NCI-H345 treated with DMSO at 0.1 percent for 48 hours (cell line): ENCODE measurements around the gene HSP90AB1.

Source experiments
- DNase-seq: peaks from one replicate; lab custom pipeline; 2025; ENCODE audit not compliant: unreplicated experiment; lab: John Stamatoyannopoulos, UW

Gene HSP90AB1

DNA sequence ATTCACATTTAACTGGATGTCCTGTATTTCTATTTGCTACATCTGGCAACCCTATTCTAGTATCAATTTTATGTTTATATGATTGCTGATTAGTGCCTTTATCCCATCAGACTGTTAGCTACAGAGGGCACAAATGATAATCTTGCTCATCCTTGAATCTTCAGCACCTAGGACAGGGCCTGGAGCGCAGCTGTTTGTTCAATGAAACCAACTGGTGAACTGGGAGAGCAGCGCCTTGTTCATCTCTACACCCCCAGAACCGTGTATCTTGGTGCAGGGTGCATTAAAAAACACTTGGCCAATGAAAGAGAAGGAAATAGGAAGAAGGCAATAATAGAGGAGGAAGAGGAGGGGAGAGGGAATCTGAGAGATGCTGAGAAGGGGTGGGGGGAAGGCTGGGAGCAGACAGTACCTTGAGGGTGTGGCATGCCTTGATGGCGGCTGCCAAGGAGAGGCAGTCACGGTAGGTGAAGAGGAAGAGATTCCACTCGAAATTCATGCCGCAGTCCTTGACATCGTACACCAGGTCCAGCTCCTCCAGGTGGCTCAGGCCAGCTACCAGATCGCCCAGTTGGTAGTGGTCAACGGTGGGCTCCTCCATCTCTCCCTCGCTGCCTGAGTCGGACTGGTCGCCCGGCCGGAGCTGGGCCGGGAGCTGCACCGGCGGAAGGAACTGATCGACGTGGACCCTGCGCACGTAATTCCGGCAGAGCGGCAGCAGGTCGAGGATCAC is 38.8 kb downstream of the HSP90AB1 start:
- DNase-seq: no peak

DNA sequence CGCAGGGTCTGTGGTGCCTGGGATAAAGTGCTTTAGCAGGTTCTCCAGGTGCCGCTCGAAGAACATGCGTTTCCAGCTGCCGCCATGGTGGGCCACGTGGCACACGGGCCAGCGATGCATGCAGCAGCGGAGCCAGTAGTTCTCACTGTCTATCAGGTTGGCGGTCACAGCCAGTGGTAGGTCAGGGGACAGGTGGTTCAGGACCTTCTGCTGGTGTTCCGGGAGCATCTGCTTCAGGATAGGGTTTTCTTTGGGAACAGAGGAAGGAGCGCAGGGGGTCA is 39.3 kb downstream of the HSP90AB1 start:
- no peak for DNase-seq

DNA sequence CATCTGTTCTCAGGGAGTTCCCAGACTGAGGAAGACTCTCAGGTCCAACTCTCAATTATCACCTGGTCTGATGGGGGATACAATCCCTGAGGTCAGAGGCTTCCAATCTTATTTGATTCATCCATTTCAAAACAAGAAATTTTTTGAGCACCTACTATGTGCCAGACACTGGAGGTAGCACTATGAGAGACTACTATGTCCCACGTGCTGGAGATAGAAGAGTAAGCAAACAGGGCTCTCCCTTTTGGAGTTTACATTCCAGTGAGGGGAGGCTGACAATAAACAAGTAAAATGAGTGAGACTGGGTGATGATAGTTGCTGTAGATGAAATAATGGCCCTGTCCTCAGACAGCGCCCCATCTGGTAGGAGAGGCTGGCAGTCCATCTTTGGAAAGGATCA is 39.8 kb downstream of the HSP90AB1 start:
- no peak for DNase-seq

DNA sequence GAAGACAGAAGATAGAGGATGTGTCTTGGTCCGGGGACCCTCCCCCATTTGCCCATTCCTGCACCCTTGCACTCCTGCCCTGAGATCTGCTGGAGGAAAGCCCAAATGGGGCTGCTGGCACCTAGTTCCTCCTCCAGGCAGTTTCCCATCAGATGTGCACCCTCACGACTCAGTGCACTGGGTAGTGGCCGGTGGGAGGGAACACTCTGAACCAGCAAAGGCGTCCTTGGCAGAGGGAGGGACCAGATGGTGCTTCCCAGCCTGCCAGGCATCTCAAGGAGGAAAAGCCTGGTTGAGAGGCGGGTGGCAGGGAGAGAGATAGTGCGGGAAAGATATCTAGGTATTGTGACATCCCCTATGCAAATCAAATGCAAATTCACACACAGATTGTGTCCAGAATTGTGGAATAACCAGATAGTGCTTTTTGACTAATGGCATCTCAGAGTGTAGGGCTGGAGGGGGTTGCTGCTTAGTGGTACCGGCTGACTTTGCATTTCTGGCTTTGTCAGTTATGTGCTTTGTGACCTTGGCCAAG is 42.9 kb downstream of the HSP90AB1 start:
- no peak for DNase-seq

DNA sequence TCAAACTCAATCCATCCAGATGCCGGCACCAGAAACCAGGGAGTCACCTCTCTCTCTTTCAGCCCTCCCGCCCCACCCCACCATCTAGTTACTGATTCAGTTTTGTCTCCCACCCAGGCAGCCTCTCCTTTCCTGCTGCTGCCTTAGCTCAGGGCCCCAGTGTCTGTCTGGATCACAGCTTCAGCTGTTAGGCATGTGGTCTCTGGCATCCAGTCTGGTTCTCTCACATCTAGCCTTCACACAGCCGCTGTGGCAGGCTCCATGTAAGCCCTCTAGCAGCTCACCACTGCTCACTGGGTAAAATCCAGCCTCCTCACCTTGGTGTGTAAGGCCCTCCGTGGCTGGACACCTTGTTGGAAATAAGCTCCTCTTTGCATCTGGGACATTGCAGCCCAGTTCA is 44.9 kb downstream of the HSP90AB1 start:
- DNase-seq: no peak

DNA sequence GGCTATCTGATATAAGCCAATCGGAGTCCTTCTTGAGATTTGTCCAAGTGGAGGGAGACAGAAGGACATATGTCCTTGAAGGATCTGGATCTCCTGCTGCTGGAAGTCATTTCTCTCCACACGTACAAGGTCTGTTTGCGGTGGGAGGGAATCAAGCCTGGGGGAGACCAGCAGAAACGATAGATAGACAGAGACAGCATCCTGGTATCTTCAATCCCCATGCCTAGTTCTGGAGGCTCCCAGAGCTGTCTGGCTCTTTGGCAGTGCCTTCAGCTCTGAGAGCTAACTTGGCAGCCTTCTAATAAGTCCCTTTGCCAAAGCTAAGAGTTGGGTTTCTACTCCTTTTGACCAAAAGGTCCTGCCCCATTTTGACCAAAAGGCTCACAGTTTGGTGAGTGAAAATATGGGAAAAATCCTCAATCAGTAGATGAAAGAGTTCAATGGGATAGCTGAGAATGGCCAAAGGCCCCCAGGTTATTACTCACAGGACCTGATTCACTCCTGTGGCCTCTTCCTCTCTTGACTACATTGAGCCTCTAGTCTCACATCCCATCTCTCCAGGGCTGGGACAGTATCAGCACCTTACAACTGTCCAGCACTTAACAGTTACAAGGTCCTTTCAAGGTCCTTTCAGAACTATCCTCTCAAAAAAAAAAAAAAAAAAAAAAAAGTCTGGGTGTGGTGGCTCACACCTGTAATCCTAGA is 45.9 kb downstream of the HSP90AB1 start:
- no peak for DNase-seq

DNA sequence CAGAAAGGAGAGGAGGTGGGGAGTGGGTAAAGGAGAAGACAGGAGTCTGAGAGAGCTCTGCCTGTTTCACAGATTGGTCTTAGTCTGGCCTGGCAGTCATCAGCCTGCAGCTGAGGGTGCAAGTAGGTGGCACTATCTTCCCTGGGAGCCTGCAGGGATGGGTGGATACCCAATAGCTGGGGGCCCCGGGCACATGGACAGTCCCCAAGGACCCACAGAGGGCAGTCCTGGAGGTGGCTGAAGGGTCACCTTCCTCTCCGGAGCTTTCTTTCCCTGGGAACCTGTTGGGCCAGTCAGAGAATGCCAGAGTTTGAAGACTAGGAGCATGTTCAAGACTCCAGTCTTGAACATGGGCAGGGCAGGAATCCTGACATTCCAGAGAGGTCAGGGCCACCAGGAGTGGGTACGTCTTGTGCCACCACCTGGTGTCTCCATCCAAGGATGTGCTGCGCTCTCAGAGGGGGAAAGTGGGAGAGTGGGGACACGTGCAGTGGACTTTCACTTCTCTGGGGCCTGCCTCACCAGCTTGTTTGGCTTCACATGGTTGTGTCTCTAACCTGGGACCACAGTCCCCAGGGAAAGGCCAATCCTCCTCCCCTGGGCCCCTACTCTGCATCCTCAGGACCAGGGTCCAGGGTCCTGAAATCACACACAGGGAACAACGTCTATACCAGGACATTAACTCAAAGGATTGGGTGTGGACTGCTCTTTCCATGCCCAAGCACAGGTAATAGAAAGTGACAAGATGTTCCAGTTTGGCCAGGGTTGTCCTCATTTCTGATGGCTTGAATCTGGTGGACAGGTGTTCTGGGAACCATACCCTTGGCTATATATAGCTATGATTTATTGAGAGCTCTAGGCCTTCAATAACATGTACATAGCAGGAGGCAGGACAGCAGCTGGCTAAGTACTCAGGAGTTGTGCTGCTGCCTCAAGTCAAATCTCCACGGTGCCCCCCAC is 48.2 kb downstream of the HSP90AB1 start:
- DNase-seq: no peak

DNA sequence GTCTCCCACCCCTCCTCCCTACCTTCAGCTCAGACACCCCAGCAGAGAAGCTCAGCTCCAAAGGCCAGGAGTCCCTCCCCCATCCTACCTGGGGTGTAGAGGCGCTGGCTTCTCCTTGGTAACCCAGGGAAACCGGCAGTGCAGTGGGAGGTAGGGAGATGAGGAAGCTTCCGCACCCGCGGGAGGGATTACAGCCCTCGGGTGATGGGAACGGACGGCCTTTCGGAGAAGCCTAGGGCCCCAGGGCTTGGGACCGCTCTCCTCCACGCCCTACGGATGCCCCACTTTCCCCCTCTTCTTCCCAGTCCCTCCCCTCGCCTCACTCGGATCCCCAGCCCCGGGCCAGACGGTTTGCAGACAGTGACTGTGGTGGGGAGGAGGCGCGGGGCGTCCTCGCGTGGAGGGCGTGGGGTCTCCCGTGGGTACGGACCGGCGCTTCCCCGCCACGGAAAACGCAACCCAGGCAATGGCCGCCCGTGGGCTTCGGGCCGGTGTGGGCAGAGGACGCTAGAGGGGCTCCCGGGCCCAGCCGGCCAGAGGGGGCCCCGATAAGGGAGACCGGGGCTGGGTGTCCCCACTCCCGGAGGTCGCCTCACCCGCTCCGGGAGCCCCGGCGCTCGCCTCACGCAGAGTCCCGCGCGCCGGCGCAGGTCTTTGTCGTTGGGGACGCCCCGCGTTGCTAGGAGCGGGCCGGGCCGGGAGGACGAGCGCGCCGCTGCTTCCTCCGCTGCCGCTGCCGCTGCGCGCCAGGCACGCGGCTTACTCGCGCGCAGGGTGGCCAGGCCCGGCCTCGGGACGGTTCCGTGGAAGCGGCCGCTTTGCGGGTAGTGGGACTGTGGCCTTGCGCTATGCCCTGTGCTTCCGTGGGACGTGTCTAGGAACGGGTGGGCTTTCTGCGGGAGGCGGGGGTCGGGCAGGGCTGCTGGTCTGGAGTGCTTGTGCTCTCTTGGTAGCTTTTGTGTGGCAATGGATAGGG is 50.5 kb downstream of the HSP90AB1 start:
- DNase-seq: peak; percentile 33

DNA sequence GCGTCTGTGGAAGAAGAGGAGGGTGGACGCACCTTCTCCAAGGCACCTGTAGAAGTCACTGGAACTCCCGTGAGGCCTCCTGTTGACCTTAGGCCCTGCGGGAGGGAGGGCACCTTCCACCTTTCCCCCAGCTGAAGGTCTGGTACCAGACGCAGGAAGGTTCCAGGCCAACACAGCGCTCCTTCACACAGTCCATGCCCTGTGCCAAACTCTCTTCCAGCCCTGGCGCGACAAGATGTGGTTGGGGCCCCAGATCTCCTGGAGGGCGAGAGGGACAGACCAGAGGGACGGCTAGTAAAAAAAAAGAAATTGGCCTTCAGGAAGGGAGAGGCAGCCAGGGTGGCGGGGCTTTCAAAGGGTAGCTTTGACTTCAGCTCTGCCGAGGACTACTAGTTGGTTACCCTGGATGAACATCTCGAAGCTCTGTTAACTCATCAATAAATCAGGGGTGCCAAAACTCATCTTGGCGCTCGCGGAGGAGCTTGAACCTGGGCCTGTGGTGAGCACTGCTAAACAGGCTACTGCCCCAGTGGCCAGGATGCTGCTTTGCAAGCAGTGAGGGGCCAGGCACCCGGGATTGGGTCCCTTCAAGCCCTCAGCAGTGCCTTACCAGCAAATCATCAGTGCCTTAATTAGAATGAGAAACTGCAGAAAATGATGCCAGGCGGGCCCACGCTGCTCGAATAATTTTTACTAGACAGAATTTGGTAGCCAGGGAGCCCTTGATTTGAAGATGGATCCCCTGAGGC is 51.3 kb downstream of the HSP90AB1 start:
- no peak for DNase-seq

DNA sequence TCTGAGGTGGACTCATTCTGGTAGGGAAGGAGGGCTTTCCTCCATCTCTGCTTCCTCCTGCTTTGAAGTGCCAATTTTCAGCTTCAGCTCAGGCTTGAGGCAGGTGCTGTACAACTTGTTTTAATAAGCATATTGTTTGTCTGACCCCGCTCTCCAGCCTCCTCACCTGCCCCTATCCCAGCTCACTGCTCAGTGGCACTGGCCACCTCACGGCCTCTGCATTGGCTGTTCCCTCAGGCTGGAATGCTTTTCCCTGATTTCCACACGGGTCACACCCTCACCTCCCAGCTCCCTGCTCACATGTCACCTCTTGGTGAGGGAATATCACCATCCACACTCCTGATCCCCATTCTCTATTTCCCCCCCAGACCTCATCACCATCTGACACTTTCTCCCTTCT is 52.0 kb downstream of the HSP90AB1 start:
- no peak for DNase-seq

DNA sequence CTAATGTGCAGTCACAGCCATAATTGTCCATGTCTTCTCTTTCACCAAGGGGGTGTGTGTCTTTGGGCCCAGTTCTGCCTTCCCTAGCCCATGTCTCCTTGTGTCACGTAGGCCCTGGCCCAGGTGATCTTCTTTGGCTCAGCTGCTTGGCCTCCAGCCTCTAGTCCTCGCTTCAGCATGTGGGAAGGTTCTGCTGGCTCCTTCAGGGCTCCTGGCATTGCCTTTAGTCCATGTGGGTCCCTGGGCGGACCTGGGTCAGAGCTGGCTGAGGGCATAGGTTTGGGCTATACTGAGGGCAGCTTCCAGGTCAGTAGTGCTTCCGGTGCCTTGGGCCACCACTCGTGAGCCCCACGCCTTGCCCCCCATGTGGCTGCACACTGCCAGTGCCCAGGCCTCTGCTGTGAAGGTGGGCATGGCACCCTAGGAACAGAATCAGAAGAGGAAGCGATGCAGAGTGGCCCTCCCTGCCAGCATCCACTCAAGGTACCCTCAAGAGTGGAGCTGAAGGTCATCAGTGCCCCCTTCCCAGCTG is 53.5 kb downstream of the HSP90AB1 start:
- DNase-seq: no peak

DNA sequence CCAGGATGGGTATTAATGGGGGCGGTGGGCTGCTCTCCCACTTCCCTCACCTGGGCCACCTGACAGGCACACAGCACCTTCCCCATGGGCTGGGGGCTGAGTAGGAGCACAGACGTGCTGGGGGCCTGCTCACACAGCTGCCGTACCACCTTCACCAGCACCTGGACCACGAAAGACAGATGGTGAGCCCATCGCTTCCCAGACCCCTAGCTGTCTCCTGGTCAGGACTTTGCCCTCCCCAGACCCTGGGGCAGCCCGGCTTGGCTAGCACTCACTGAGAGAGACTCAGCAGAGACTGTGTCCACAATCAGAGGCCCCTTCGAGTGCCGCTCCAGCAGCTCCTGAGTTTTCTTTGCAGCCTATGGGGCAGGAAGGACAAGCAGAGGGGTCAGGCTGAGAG is 54.2 kb downstream of the HSP90AB1 start:
- DNase-seq: no peak

DNA sequence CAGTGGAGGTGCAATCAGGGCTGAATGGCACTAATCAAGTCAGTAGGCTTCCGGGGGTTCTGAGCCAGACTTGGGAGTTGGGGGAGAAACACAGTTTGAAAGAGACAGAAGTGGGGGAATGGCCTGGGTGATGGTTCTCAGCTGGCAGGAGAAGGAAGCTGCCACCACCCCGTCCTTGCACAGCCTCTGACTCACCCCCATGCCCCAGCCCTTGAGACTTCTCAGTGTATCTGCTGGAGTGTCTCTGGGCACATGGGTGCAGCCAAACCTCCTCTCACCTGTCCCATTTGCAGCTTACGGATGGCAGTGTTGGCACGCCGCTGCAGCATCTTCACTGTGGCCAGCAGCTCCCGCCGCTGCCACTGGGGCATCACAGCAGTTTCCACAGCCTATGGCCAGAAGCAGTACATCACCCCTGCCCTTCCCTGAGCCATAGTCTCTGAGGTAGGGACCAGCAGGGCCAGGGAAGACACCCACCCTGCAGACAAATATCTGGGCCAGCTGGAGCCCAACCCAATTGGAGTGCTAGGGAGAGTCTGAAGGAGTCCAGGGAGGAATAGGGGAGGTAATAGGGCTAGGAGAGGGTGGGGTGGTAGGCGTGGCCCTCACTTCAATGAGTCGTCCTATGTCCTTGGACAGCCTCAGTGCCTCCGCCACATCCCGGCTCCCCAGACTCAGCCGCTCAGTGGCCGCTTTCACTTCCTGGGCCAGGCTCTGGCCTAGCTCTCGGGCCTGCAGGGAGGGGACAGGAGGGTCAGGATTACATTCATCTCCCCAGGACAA is 55.1 kb downstream of the HSP90AB1 start:
- no peak for DNase-seq

DNA sequence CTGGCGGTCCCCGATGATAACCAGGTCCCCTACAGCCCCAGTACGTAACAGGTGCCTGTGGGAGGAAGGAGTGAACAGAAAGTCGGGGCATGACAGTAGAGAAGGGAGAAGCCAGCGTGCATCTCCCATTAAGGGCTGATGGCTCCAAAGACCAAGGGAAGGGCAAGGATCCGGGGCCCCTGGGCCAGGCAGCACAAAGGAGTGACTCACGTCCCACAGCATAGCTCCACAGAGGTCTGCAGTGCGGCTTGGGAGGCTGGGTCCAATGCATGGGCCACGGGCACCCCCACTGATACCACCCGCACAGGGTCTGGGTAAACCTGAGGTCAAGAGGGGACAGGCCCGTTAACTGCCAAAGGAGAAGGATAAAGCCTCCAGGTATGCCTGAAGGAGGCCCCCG is 56.0 kb downstream of the HSP90AB1 start:
- DNase-seq: no peak
